Type B pancreatic cell (in vitro differentiated cells): ENCODE results near the gene ACP6. TPM values are rescaled to one million over a fixed set of nuclear protein-coding genes. Genes with fewer than 3 reads are reported as not detected.
A peak's percentile ranks its signal among the peaks of the same experiment; 100 is the strongest.

ENCODE experiments used
- DNase-seq: peaks from one replicate; pipeline ENCODE4 v3.0.0; 2021; ENCODE audit warnings: mixed read lengths; ENCODE audit not compliant: unreplicated experiment; ENCODE audit errors: extremely low spot score
- H3K27ac Mint-ChIP-seq: 2 replicates; pipeline ENCODE4 v1.8.0; 2021; ENCODE audit warnings: mild to moderate bottlenecking, mixed read lengths
- H3K27me3 Mint-ChIP-seq: 2 replicates; pipeline ENCODE4 v1.8.0; 2021; ENCODE audit warnings: mixed read lengths
- H3K36me3 Mint-ChIP-seq: 2 replicates; pipeline ENCODE4 v1.8.0; 2021; ENCODE audit warnings: mixed read lengths
- H3K4me1 Mint-ChIP-seq: one replicate; pipeline ENCODE4 v1.8.0; 2021; ENCODE audit warnings: mixed read lengths; ENCODE audit not compliant: unreplicated experiment
- H3K4me3 Mint-ChIP-seq: 2 replicates; pipeline ENCODE4 v1.8.0; 2021; ENCODE audit warnings: mild to moderate bottlenecking, mixed read lengths
- H3K9me3 Mint-ChIP-seq: 2 replicates; pipeline ENCODE4 v1.8.0; 2021; ENCODE audit warnings: mixed read lengths
- long read RNA-seq: library from polyadenylated mRNA; unstranded; transcript quantifications from one replicate; pipeline ENCODE4 v2.0.0, GENCODE V29; 2020
- total RNA-seq: library from RNA; stranded (reverse); gene quantifications from 2 replicates; pipeline ENCODE4 v1.2.1, GENCODE V29; 2021; ENCODE audit warnings: low replicate concordance
- TF ChIP-seq, protein P1 (sequence below): fragments of 200-600 bp; sonication (generic); conservative IDR thresholded peaks from 2 replicates; pipeline ENCODE4 v1.5.0; 2021; ENCODE audit warnings: antibody characterized with exemption, mild to moderate bottlenecking

The ACP6 gene
- 24.4 and 28.8 TPM in 2 replicates for total RNA-seq
- long read RNA-seq, full-length matches to known transcripts: 46 of 65 reads
- long read RNA-seq, partial matches to known transcripts: 10 of 65 reads
- long read RNA-seq, other reads (novel, unspliced or antisense): 9 of 65 reads

DNA sequence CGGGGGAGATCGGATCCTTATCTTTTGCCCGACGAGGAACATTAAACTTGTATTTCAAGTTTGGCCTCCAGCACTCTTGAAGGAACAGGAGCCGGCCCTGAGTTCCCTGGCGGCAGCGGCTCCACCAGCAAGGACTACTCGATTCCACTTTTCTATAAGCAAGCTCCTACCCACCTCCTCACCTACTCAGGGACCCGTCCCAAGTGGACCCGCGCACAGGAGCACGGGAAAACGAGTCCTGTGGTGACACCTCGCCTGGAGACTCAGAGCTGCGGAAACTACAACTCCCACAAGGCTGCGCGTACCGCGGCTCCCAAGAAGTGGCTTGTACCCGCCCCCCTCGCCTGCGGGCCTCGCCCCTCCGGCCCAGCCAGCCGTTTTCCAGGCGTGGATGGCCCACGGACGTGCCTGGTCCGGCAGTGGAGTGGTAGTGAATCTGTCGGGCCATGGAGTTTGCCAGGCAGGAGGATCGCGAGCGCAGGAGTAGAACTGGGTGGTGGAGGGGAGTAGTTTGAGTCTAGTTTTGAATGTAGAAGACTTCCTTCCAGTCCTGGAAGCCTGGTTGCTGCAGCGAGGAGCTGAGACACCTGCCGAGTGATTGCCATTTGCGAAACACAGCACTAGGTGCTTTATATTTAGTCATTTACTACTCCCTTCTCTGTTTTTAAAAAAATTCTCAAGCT lies at the start of gene ACP6:
Gene ACP6, minus strand, starts transcription at position 206 of the 683 bp plus-strand sequence. CDS start 476 bp downstream, outside the sequence.
- DNase-seq: peak; percentile 92
- Mint-ChIP-seq H3K4me3 (peak within 1 kb of the TSS; percentile 94), H3K27ac (peak within 1 kb of the TSS; percentile 94), H3K4me1 (peaks cover 14% of the 10 kb centered on the region), H3K27me3 (peaks cover 3% of the 10 kb centered on the region), H3K9me3 (no peaks in the 10 kb centered on the region), H3K36me3 (no peaks in the 10 kb centered on the region)
- TF ChIP-seq, protein P1, sequence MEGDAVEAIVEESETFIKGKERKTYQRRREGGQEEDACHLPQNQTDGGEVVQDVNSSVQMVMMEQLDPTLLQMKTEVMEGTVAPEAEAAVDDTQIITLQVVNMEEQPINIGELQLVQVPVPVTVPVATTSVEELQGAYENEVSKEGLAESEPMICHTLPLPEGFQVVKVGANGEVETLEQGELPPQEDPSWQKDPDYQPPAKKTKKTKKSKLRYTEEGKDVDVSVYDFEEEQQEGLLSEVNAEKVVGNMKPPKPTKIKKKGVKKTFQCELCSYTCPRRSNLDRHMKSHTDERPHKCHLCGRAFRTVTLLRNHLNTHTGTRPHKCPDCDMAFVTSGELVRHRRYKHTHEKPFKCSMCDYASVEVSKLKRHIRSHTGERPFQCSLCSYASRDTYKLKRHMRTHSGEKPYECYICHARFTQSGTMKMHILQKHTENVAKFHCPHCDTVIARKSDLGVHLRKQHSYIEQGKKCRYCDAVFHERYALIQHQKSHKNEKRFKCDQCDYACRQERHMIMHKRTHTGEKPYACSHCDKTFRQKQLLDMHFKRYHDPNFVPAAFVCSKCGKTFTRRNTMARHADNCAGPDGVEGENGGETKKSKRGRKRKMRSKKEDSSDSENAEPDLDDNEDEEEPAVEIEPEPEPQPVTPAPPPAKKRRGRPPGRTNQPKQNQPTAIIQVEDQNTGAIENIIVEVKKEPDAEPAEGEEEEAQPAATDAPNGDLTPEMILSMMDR: peak; percentile 46

DNA sequence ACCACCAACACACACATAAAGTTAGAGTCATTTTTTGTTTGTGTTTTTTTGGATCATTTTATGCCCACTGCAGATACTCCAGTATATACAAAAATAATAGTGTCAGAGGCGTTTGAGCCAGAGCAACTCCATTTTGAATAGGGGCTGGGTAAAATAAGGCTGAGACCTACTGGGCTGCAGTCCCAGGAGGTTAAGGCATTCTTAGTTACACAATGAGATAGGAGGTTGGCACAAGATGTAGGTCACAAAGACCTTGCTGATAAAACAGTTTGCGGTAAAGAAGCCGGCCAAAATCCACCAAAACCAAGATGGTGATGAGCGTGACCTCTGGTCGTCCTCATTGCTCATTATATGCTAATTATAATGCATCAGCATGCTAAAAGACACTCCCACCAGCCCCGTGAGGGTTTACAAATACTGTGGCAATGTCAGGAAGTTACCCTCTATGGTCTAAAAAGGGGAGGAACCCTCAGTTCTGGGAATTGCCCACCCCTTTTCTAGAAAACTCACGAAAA lies 49.4 kb upstream of the ACP6 start:
- Mint-ChIP-seq H3K36me3 (no peaks in the 10 kb centered on the region), H3K9me3 (peaks cover 6% of the 10 kb centered on the region), H3K27me3 (peaks cover 28% of the 10 kb centered on the region), H3K4me3 (no peak overlapping the region), H3K4me1 (no peaks in the 10 kb centered on the region), H3K27ac (no peak overlapping the region)
- DNase-seq: no peak
- TF ChIP-seq, protein P1: no peak

GRCh38 chr1:147719029-147719698 lies 48.8 kb upstream of the ACP6 start:
- Mint-ChIP-seq H3K4me1 (peaks cover 3% of the 10 kb centered on the region), H3K4me3 (no peak overlapping the region), H3K27ac (no peak overlapping the region), H3K36me3 (no peaks in the 10 kb centered on the region), H3K9me3 (peaks cover 6% of the 10 kb centered on the region), H3K27me3 (peaks cover 30% of the 10 kb centered on the region)
- no peak for DNase-seq
- TF ChIP-seq, protein P1: no peak

DNA sequence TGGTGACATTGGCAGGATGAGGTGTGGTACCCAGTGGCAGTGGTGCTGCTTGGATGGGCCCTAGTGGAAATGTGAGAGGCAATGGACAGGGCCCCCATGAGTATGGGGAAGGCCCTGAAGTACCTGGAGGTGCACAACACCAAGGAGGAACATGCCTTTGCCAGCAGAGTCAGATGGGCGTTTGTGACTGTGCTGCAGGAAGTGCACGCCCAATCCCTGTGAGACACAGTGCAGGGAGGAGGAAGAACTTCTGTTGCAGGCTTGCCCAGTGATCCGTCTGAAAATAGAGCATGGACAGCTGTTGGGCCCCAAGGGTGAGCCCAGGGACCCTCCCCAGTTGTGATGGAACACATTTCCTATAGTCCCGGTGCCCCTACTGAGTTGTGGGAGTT lies 47.4 kb upstream of the ACP6 start:
- Mint-ChIP-seq H3K9me3 (peaks cover 6% of the 10 kb centered on the region), H3K36me3 (no peaks in the 10 kb centered on the region), H3K4me3 (no peak overlapping the region), H3K27ac (no peak overlapping the region), H3K27me3 (peaks cover 26% of the 10 kb centered on the region), H3K4me1 (peaks cover 6% of the 10 kb centered on the region)
- TF ChIP-seq, protein P1: no peak
- DNase-seq: no peak

GRCh38 chr1:147717051-147717705 lies 46.9 kb upstream of the ACP6 start:
- no peak for DNase-seq
- TF ChIP-seq, protein P1: no peak
- peaks cover 23% of the 10 kb centered on the region for H3K27me3 Mint-ChIP-seq
- no peaks in the 10 kb centered on the region for H3K36me3 Mint-ChIP-seq
- H3K27ac Mint-ChIP-seq: peak overlapping the region; percentile 79
- peaks cover 6% of the 10 kb centered on the region for H3K9me3 Mint-ChIP-seq
- H3K4me1 Mint-ChIP-seq: peaks cover 6% of the 10 kb centered on the region
- peak overlapping the region; percentile 20 for H3K4me3 Mint-ChIP-seq
